ENCODE measurements around the gene TRAPPC11. TPM values are rescaled to one million over a fixed set of nuclear protein-coding genes. Genes with fewer than 3 reads are reported as not detected.

Gene TRAPPC11
- total and polyA plus RNA-seq, 2 of the 4 experiments (the other 2 are of a cell fraction) = 25.3 to 56.8 TPM

DNA sequence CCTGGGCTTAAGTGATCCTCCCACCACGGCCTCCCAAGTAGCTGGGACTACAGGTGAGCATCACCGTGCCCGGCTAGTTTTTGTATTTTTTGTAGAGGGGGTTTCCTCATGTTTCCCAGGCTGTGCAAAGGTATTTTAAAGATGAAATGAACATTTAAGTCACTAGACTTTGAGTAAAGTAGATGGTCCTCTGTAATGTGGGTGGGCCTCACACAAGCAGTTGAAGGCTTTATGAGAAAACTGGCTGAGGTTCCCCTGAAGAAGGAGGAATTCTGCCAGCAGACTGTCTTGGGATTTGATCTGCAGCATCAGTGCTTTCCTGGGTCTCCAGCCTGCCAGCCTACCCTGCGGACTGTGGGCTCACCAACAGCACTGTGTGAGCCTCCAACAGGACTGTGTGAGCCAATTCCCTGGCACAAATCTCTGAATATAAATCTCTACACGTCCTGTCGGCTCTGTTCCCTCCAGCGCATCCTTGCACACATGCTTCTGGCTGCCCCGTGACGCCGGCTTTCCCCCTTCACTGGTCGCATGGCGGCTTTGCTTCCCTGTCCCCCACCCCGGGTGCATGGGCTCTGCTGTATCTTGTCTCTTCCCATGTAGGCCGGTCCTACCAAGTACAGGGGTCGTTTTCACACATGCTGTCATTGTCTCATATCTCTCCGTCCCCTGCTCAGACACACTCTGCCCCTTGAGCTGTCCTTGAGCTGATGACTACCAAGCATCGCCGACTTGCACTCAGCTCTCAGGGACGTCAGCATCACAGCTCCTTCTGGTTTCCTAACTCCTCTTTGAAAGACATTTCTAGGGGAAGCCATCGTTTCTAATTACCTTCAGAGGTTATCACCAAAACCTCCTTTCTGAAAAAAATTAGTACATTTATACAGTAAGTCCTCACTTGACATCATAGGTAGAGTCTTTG, 46.5 kb upstream of the TRAPPC11 start:
- Histone ChIP-seq H3K79me1 (ENCODE audit: low read depth in 1 of 2, low read length in 2 of 2) (no peaks in the 10 kb centered on the region), H2BK5ac (ENCODE audit: low read depth, low read length, poor library complexity, severe bottlenecking) (no peak overlapping the region), H2AFZ (replicated peaks; ENCODE audit: low read length, poor library complexity) (peak overlapping the region; percentile 63), H4K8ac (ENCODE audit: low read depth in 2 of 2, low read length in 2 of 2) (no peak overlapping the region), H3K36me3 (ENCODE audit: control insufficient read depth, insufficient read depth, low read length) (no peaks in the 10 kb centered on the region), H4K91ac (ENCODE audit: insufficient read depth, low read depth, low read length) (no peak overlapping the region), H3K9me3 (ENCODE audit: control insufficient read depth, insufficient read depth, low read length) (no peaks in the 10 kb centered on the region), H2BK20ac (ENCODE audit: low read depth, low read length) (no peak overlapping the region), H3K4me3 (ENCODE audit: insufficient read depth, low read depth, low read length) (no peak overlapping the region), H2AK5ac (ENCODE audit: low read depth, low read length) (no peak overlapping the region), H2BK15ac (ENCODE audit: low read depth, low read length) (no peak overlapping the region), H3K56ac (ENCODE audit: extremely low read depth, insufficient read depth, low read length) (no peak overlapping the region), H4K5ac (ENCODE audit: low read depth, low read length) (no peak overlapping the region), H3K4me1 (ENCODE audit: control insufficient read depth, insufficient read depth, low read length) (peaks cover 5% of the 10 kb centered on the region; the same call in 1 of the 2 replicates), H3K4me2 (ENCODE audit: low read depth, low read length) (no peak overlapping the region), H3K9ac (ENCODE audit: low read depth, low read length) (no peak overlapping the region), H3K27ac (ENCODE audit: insufficient read depth, low read length) (no peak overlapping the region), H3K14ac (replicated peaks; ENCODE audit: low read depth, low read length) (no peak overlapping the region), H3K9me1 (ENCODE audit: insufficient read depth, low read length) (no peaks in the 10 kb centered on the region), H3K23ac (ENCODE audit: low read depth, low read length) (no peak overlapping the region), H2AK9ac (replicated peaks; ENCODE audit: low read depth, low read length, poor library complexity) (peak overlapping the region; percentile 19), H4K20me1 (ENCODE audit: insufficient read depth, low read length) (no peaks in the 10 kb centered on the region), H3K4ac (ENCODE audit: low read depth, low read length) (no peak overlapping the region), H3K18ac (ENCODE audit: low read depth, low read length) (no peak overlapping the region), H2BK120ac (ENCODE audit: low read depth, low read length) (no peak overlapping the region), H3K27me3 (ENCODE audit: control insufficient read depth, insufficient read depth, low read length) (no peaks in the 10 kb centered on the region)
- in situ Hi-C loops (cut with MboI; ENCODE audit: low sequenced_read_pairs) = no loop called here
- intact Hi-C loops (cut with micrococcal nuclease) = no loop called here
- ChIA-PET CTCF (no interaction called here), POLR2A (ENCODE audit: unreplicated experiment) (no interaction called here)
- WGBS, 2 experiments (ENCODE audit: extremely low coverage in 2 of 2, insufficient read length in 1 of 2) = 77% methylated on average over 14 of the region's 20 CpGs; no CpG with 5 or more reads in 1 of the 2 experiments
- no peak for ATAC-seq (ENCODE audit: low read depth)
- dilution Hi-C loops (cut with HindIII; ENCODE audit: low sequenced_read_pairs, unreplicated experiment) = no loop called here
- no peak for DNase-seq
- TF ChIP-seq POLR2A (IDR thresholded peaks at IDR 0.05; ENCODE audit: low read depth, low read length) (no peak), CHD1 (IDR thresholded peaks at IDR 0.05; ENCODE audit: low read depth, low read length) (no peak), RAD21 (IDR thresholded peaks at IDR 0.05; ENCODE audit: low read length) (no peak), BHLHE40 (IDR thresholded peaks at IDR 0.05; ENCODE audit: low read depth, low read length) (no peak), CEBPB (IDR thresholded peaks at IDR 0.05; ENCODE audit: low read depth, low read length) (no peak), MXI1 (IDR thresholded peaks at IDR 0.05; ENCODE audit: borderline replicate concordance, low read depth, low read length) (no peak), RFX5 (IDR thresholded peaks at IDR 0.05; ENCODE audit: low read depth, low read length) (no peak), CTCF (conservative IDR thresholded peaks at IDR 0.05; ENCODE audit: low read depth, low read length) (no peak), NFE2L2 (IDR thresholded peaks at IDR 0.05; ENCODE audit: low read depth, low read length) (no peak), FOS (IDR thresholded peaks at IDR 0.05; ENCODE audit: low read depth, low read length) (no peak), SMC3 (IDR thresholded peaks at IDR 0.05; ENCODE audit: low read depth, low read length) (no peak), MAFK (IDR thresholded peaks at IDR 0.05; ENCODE audit: low read depth, low read length) (no peak), RCOR1 (IDR thresholded peaks at IDR 0.05; ENCODE audit: insufficient replicate concordance, low read length) (no peak)
- TF ChIP-seq, protein P1, sequence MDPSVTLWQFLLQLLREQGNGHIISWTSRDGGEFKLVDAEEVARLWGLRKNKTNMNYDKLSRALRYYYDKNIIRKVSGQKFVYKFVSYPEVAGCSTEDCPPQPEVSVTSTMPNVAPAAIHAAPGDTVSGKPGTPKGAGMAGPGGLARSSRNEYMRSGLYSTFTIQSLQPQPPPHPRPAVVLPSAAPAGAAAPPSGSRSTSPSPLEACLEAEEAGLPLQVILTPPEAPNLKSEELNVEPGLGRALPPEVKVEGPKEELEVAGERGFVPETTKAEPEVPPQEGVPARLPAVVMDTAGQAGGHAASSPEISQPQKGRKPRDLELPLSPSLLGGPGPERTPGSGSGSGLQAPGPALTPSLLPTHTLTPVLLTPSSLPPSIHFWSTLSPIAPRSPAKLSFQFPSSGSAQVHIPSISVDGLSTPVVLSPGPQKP (IDR thresholded peaks at IDR 0.05; ENCODE audit: borderline replicate concordance, low read depth, low read length) = no peak
- TF ChIP-seq, protein P2, sequence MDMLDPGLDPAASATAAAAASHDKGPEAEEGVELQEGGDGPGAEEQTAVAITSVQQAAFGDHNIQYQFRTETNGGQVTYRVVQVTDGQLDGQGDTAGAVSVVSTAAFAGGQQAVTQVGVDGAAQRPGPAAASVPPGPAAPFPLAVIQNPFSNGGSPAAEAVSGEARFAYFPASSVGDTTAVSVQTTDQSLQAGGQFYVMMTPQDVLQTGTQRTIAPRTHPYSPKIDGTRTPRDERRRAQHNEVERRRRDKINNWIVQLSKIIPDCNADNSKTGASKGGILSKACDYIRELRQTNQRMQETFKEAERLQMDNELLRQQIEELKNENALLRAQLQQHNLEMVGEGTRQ (IDR thresholded peaks at IDR 0.05; ENCODE audit: low read depth, low read length) = no peak
- BruUV-seq (replicated peaks) = no TSS peak
